Measurements from ENCODE around the gene ECM1. TPM values are rescaled to one million over a fixed set of nuclear protein-coding genes. Genes with fewer than 3 reads are reported as not detected.

ECM1 gene
- total RNA-seq, 1 donor from 2014 or later = 15.5 TPM

DNA sequence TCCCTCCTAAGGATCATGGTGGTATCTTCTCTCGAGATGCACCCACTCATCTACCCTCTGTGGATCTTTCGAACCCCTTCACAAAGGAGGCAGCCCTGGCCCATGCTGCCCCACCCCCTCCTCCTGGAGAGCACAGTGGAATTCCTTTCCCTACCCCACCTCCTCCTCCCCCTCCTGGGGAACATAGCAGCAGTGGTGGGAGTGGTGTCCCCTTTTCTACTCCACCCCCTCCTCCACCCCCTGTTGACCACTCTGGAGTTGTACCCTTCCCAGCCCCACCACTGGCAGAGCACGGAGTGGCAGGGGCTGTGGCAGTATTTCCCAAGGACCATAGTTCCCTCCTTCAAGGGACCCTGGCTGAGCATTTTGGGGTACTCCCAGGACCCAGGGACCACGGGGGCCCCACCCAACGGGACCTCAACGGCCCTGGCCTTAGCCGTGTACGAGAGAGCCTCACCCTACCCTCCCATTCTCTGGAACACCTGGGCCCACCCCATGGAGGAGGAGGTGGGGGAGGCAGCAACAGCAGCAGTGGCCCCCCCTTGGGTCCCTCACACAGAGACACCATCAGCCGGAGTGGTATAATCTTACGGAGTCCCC, 35.2 kb upstream of the ECM1 start:
- Histone ChIP-seq H3K4me3 (no peak overlapping the region), H3K27ac (no peak overlapping the region), H3K9me3 (no peaks in the 10 kb centered on the region), H3K27me3 (no peaks in the 10 kb centered on the region), H3K36me3 (peaks cover 47% of the 10 kb centered on the region), H3K4me1 (peaks cover 18% of the 10 kb centered on the region)
- DNase-seq = no peak
- intact Hi-C loops (cut with DNase I) = no loop called here
- peak; percentile 16 for ATAC-seq
- TF ChIP-seq CTCF (IDR thresholded peaks at IDR 0.05) = no peak

DNA sequence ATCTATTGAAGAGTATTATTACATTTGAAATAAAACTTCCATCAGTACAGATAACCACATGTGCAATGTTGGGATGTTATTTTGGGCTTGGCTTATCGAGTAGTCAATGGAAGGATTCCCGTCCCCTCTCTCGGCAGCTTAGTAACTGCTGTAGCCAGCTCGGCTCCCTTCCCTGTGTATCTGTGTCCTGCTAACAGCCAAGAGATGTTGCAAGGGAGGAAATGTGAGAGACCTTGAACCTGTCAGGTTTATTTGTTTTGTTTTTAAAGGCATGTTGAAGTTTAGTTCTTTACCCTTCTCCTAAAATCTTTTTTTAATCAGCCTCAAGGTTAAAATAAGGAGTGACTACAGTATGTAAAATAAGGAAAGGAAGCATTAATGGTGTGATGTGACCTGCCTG, 34.2 kb upstream of the ECM1 start:
- H3K4me3 ChIP-seq = no peak overlapping the region
- ATAC-seq = peak; percentile 32
- no peaks in the 10 kb centered on the region for H3K9me3 ChIP-seq
- peaks cover 18% of the 10 kb centered on the region for H3K4me1 ChIP-seq
- peaks cover 38% of the 10 kb centered on the region for H3K36me3 ChIP-seq
- H3K27me3 ChIP-seq = no peaks in the 10 kb centered on the region
- intact Hi-C loops (cut with DNase I) = no loop called here
- no peak for TF ChIP-seq CTCF (IDR thresholded peaks at IDR 0.05)
- no peak for DNase-seq
- H3K27ac ChIP-seq = no peak overlapping the region

DNA sequence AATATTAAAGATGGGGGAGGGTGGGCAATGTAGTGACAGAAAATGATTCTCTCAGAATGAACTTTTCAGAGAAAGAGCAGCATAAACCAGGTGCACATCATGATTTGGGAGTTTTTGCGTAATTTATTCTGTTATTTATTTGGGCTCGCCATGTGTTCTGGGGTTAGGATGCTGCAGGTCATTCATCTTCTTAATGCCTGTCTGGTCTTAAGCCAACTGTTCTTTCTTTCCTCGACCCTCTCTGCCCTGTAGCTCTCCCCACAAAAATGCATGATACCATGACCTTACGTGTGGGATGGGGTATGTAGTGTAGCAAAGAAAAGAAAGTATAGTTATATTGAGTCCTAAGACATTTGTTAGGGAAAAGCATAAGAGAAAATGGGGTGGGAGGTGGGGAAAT, 33.0 kb upstream of the ECM1 start:
- Histone ChIP-seq H3K36me3 (peaks cover 31% of the 10 kb centered on the region), H3K4me3 (no peak overlapping the region), H3K4me1 (peaks cover 18% of the 10 kb centered on the region), H3K9me3 (no peaks in the 10 kb centered on the region), H3K27ac (no peak overlapping the region), H3K27me3 (no peaks in the 10 kb centered on the region)
- DNase-seq = no peak
- intact Hi-C loops (cut with DNase I) = no loop called here
- no peak for TF ChIP-seq CTCF (IDR thresholded peaks at IDR 0.05)
- no peak for ATAC-seq

- intact Hi-C loops (cut with DNase I) = no loop called here
- TF ChIP-seq CTCF (IDR thresholded peaks at IDR 0.05) = no peak
- peaks cover 12% of the 10 kb centered on the region for H3K36me3 ChIP-seq
- H3K4me1 ChIP-seq = peaks cover 18% of the 10 kb centered on the region
- H3K27ac ChIP-seq = no peak overlapping the region
- H3K27me3 ChIP-seq = no peaks in the 10 kb centered on the region
- DNase-seq (no peak), ATAC-seq (peak; percentile 44)
- no peak overlapping the region for H3K4me3 ChIP-seq
- no peaks in the 10 kb centered on the region for H3K9me3 ChIP-seq
These were observed 31.2 kb upstream of the ECM1 start for GRCh38 chr1:150476754-150477153.

- Histone ChIP-seq H3K4me1 (peaks cover 18% of the 10 kb centered on the region), H3K27ac (no peak overlapping the region), H3K4me3 (no peak overlapping the region), H3K36me3 (peaks cover 7% of the 10 kb centered on the region), H3K27me3 (no peaks in the 10 kb centered on the region), H3K9me3 (no peaks in the 10 kb centered on the region)
- DNase-seq = no peak
- peak; percentile 58 for ATAC-seq
- intact Hi-C loops (cut with DNase I) = no loop called here
- no peak for TF ChIP-seq CTCF (IDR thresholded peaks at IDR 0.05)
These were observed 30.6 kb upstream of the ECM1 start for GRCh38 chr1:150477320-150477719.

DNA sequence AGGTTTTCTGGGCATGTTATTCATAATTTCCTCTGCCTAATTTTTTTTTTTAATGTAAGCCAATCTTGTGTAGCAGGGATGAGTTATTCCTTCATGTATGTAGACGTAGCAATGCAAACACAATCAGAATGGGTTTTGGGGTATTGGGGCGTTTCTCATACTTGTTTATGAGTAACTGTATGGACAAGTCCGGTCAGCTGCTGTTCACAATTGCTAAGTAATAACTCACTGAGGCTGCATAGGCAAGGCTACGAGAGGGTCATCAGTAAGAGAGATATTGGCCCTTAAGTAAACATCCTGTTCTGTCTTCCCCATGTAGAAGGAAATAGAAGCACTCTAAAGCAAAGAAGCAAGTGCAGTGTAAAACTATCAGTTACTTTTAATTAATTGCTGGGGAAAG, 30.2 kb upstream of the ECM1 start:
- no peak for DNase-seq

More for the DNA sequence above, 30.2 kb upstream of the ECM1 start:
- H3K4me1 ChIP-seq = peaks cover 18% of the 10 kb centered on the region
- peaks cover 3% of the 10 kb centered on the region for H3K36me3 ChIP-seq
- no peaks in the 10 kb centered on the region for H3K27me3 ChIP-seq
- H3K4me3 ChIP-seq = no peak overlapping the region
- no peaks in the 10 kb centered on the region for H3K9me3 ChIP-seq
- H3K27ac ChIP-seq = no peak overlapping the region
- intact Hi-C loops (cut with DNase I) = no loop called here
- peak; percentile 24 for ATAC-seq
- TF ChIP-seq CTCF (IDR thresholded peaks at IDR 0.05) = no peak

Data from upper lobe of right lung (tissue), 1 donor.